Smooth muscle cell (in vitro differentiated cells): ENCODE results near the gene EMC6. TPM values are rescaled to one million over a fixed set of nuclear protein-coding genes. Genes with fewer than 3 reads are reported as not detected.

Experiments used
- DNase-seq: peaks from one replicate; lab custom pipeline; 2025; ENCODE audit not compliant: unreplicated experiment; lab: John Stamatoyannopoulos, UW
- H2AFZ ChIP-seq: fragments of 200-600 bp; sonication (generic); 2 replicates; pipeline ENCODE4 v1.6.0; 2016; ENCODE audit warnings: antibody characterized with exemption, low read depth, mild to moderate bottlenecking
- H3F3A ChIP-seq: fragments of 200-600 bp; sonication (generic); 2 replicates; pipeline ENCODE4 v1.6.0; 2017; ENCODE audit warnings: antibody characterized with exemption, low read depth
- H3K27ac ChIP-seq: fragments of 200-600 bp; sonication (generic); 2 replicates; pipeline ENCODE4 v1.5.1; 2016; ENCODE audit warnings: low read depth, mild to moderate bottlenecking
- H3K27me3 ChIP-seq: fragments of 200-600 bp; sonication (generic); 2 replicates; pipeline ENCODE4 v1.6.1; 2016; ENCODE audit warnings: low read depth, mild to moderate bottlenecking
- H3K36me3 ChIP-seq: fragments of 200-600 bp; sonication (generic); 2 replicates; pipeline ENCODE4 v1.5.1; 2016; ENCODE audit warnings: low read depth
- H3K4me1 ChIP-seq: fragments of 200-600 bp; sonication (generic); 2 replicates; pipeline ENCODE4 v1.5.1; 2016; ENCODE audit warnings: low read depth
- H3K4me2 ChIP-seq: fragments of 200-600 bp; sonication (generic); 2 replicates; pipeline ENCODE4 v1.6.0; 2016; ENCODE audit warnings: mild to moderate bottlenecking
- H3K4me3 ChIP-seq: fragments of 200-600 bp; sonication (generic); 2 replicates; pipeline ENCODE4 v1.5.1; 2016; ENCODE audit warnings: mild to moderate bottlenecking
- H3K79me2 ChIP-seq: fragments of 200-600 bp; sonication (generic); 2 replicates; pipeline ENCODE4 v1.6.0; 2016; ENCODE audit warnings: low read depth, mild to moderate bottlenecking
- H3K9ac ChIP-seq: fragments of 200-600 bp; sonication (generic); 2 replicates; pipeline ENCODE4 v1.6.0; 2016; ENCODE audit warnings: low read depth
- H3K9me3 ChIP-seq: fragments of 200-600 bp; sonication (generic); replicated peaks from 2 replicates; pipeline ENCODE4 v1.5.1; 2016; ENCODE audit warnings: low read depth
- H4K20me1 ChIP-seq: fragments of 200-600 bp; sonication (generic); 2 replicates; pipeline ENCODE4 v1.6.0; 2016; ENCODE audit warnings: low read depth
- CTCF ChIP-seq: fragments of 200-600 bp; sonication (generic); IDR thresholded peaks from 2 replicates; pipeline ENCODE4 v1.5.1; 2017; ENCODE audit warnings: borderline replicate concordance, mild to moderate bottlenecking, antibody characterized with exemption; ENCODE audit not compliant: insufficient read depth, poor library complexity, severe bottlenecking
- WGBS: methylation state at CpG from one replicate; pipeline ENCODE4 v1.1.7; 2016; ENCODE audit warnings: low lambda C conversion rate; 5-methylcytosine and 5-hydroxymethylcytosine counted together
- polyA plus RNA-seq: library from polyadenylated mRNA; unstranded; fragments of >200 nt; fragmentation: Nextera tagmentation; extraction: Ambion mirVana; gene quantifications from 2 replicates; pipeline ENCODE4 v1.2.1, GENCODE V29; 2016
- total RNA-seq: library from RNA; depleted of rRNA; stranded (reverse); fragments of >200 nt; gene quantifications from 2 replicates; pipeline ENCODE4 v1.2.3, GENCODE V29; 2014

The EMC6 gene
- total and polyA plus RNA-seq, 2 experiments from 2014 or later, result 59.7 to 123 TPM

GRCh38 chr17:3626831-3627768, 41.5 kb upstream of the EMC6 start:
- H3K4me1 ChIP-seq, result no peaks in the 10 kb centered on the region
- H3K9me3 ChIP-seq, result no peaks in the 10 kb centered on the region
- H3F3A ChIP-seq, result no peaks in the 10 kb centered on the region
- H3K36me3 ChIP-seq, result no peaks in the 10 kb centered on the region
- TF ChIP-seq CTCF, result no peak
- H2AFZ ChIP-seq, result no peak overlapping the region
- H3K79me2 ChIP-seq, result no peaks in the 10 kb centered on the region
- DNase-seq, result no peak
- H3K9ac ChIP-seq, result no peak overlapping the region
- WGBS, result 65% methylated on average over 16 of the region's 16 CpGs
- H3K4me3 ChIP-seq, result no peak overlapping the region
- no peak overlapping the region for H3K27ac ChIP-seq
- no peaks in the 10 kb centered on the region for H4K20me1 ChIP-seq
- no peak overlapping the region for H3K4me2 ChIP-seq
- H3K27me3 ChIP-seq, result no peaks in the 10 kb centered on the region

- 94% methylated on average over 11 of the region's 11 CpGs for WGBS
- Histone ChIP-seq H3K4me1 (no peaks in the 10 kb centered on the region), H3K4me2 (no peak overlapping the region), H3F3A (no peaks in the 10 kb centered on the region), H4K20me1 (no peaks in the 10 kb centered on the region), H3K27me3 (no peaks in the 10 kb centered on the region), H3K79me2 (no peaks in the 10 kb centered on the region), H3K4me3 (no peak overlapping the region), H2AFZ (no peak overlapping the region), H3K27ac (no peak overlapping the region), H3K9me3 (no peaks in the 10 kb centered on the region), H3K36me3 (no peaks in the 10 kb centered on the region), H3K9ac (no peak overlapping the region)
- no peak for DNase-seq
- TF ChIP-seq CTCF, result no peak
Observed at GRCh38 chr17:3627769-3628167, 40.8 kb upstream of the EMC6 start.

GRCh38 chr17:3630781-3631180, 37.8 kb upstream of the EMC6 start:
- H4K20me1 ChIP-seq, result no peaks in the 10 kb centered on the region
- H3K4me3 ChIP-seq, result no peak overlapping the region
- H3K4me2 ChIP-seq, result no peak overlapping the region
- DNase-seq, result no peak
- H3K27me3 ChIP-seq, result no peaks in the 10 kb centered on the region
- H3K27ac ChIP-seq, result no peak overlapping the region
- WGBS, result 98% methylated on average over 10 of the region's 10 CpGs
- peaks cover 8% of the 10 kb centered on the region for H3K79me2 ChIP-seq
- no peaks in the 10 kb centered on the region for H3K36me3 ChIP-seq
- H2AFZ ChIP-seq, result no peak overlapping the region
- H3K9ac ChIP-seq, result no peak overlapping the region
- no peak for TF ChIP-seq CTCF
- no peaks in the 10 kb centered on the region for H3K9me3 ChIP-seq
- peaks cover 6% of the 10 kb centered on the region for H3K4me1 ChIP-seq
- no peaks in the 10 kb centered on the region for H3F3A ChIP-seq

- H3F3A ChIP-seq, result no peaks in the 10 kb centered on the region
- no peak for TF ChIP-seq CTCF
- WGBS, result 97% methylated on average over 7 of the region's 7 CpGs
- peaks cover 6% of the 10 kb centered on the region for H3K4me1 ChIP-seq
- no peak overlapping the region for H3K9ac ChIP-seq
- H2AFZ ChIP-seq, result no peak overlapping the region
- no peaks in the 10 kb centered on the region for H4K20me1 ChIP-seq
- H3K27me3 ChIP-seq, result no peaks in the 10 kb centered on the region
- no peak for DNase-seq
- no peak overlapping the region for H3K4me2 ChIP-seq
- H3K36me3 ChIP-seq, result no peaks in the 10 kb centered on the region
- H3K79me2 ChIP-seq, result peaks cover 8% of the 10 kb centered on the region
- H3K9me3 ChIP-seq, result no peaks in the 10 kb centered on the region
- H3K27ac ChIP-seq, result no peak overlapping the region
- no peak overlapping the region for H3K4me3 ChIP-seq
Observed at GRCh38 chr17:3632287-3632686, 36.3 kb upstream of the EMC6 start.
